GM18951 (cell line): ENCODE data around the gene ANKRD44.

Experiments used
- POLR2A ChIP-seq: IDR thresholded peaks from 4 replicates; pipeline ENCODE4 v1.6.1; 2011; ENCODE audit warnings: mild to moderate bottlenecking; ENCODE audit not compliant: insufficient read length, insufficient read depth; ENCODE audit errors: extremely low read depth
- in situ Hi-C: fragments of 300-500 bp; cut with MboI; formaldehyde crosslinking; loops from one replicate; pipeline ENCODE4 v1.12.0; 2022; ENCODE audit warnings: low sequenced_read_pairs, mixed read lengths, inconsistent platforms; ENCODE audit not compliant: unreplicated experiment

The ANKRD44 gene

GRCh38 chr2:197161774-197162173 lies 148.8 kb downstream of the ANKRD44 start:
- in situ Hi-C loops: no loop called here
- no peak for TF ChIP-seq POLR2A

GRCh38 chr2:197159661-197160211 lies 150.8 kb downstream of the ANKRD44 start:
- in situ Hi-C loops: no loop called here
- no peak for TF ChIP-seq POLR2A

GRCh38 chr2:197158591-197159550 lies 151.7 kb downstream of the ANKRD44 start:
- TF ChIP-seq POLR2A: no peak
- in situ Hi-C loops: no loop called here

- TF ChIP-seq POLR2A: no peak
- in situ Hi-C loops: no loop called here
Observed at GRCh38 chr2:197157879-197158537, 152.6 kb downstream of the ANKRD44 start.

GRCh38 chr2:197156771-197157170 lies 153.8 kb downstream of the ANKRD44 start:
- in situ Hi-C loops: no loop called here
- TF ChIP-seq POLR2A: no peak

- no peak for TF ChIP-seq POLR2A
- in situ Hi-C loops: no loop called here
Observed at GRCh38 chr2:197152451-197153228, 157.9 kb downstream of the ANKRD44 start.

- no peak for TF ChIP-seq POLR2A
- in situ Hi-C loops: no loop called here
Observed at GRCh38 chr2:197149546-197149945, 161.0 kb downstream of the ANKRD44 start.

GRCh38 chr2:197148401-197148800 lies 162.2 kb downstream of the ANKRD44 start:
- TF ChIP-seq POLR2A: no peak
- in situ Hi-C loops: no loop called here

- TF ChIP-seq POLR2A: no peak
- in situ Hi-C loops: no loop called here
Observed at GRCh38 chr2:197147942-197148341, 162.6 kb downstream of the ANKRD44 start.

GRCh38 chr2:197146995-197147394 lies 163.6 kb downstream of the ANKRD44 start:
- in situ Hi-C loops: no loop called here
- TF ChIP-seq POLR2A: no peak

GRCh38 chr2:197145471-197146056 lies 165.0 kb downstream of the ANKRD44 start:
- in situ Hi-C loops: no loop called here
- no peak for TF ChIP-seq POLR2A

- in situ Hi-C loops: no loop called here
- TF ChIP-seq POLR2A: no peak
Observed at GRCh38 chr2:197144183-197144582, 166.4 kb downstream of the ANKRD44 start.

- TF ChIP-seq POLR2A: no peak
- in situ Hi-C loops: no loop called here
Observed at GRCh38 chr2:197141702-197142473, 168.7 kb downstream of the ANKRD44 start.
